H1 (cell line): ENCODE measurements around the gene SOHLH1. TPM values are rescaled to one million over a fixed set of nuclear protein-coding genes. Genes with fewer than 3 reads are reported as not detected.

Source experiments
- BCL11A ChIP-seq, 2 experiments: IDR thresholded peaks; one replicate each; pipeline ENCODE4 v1.6.1; 2011; ENCODE audit warnings: low read depth in 2 of 2, low read length in 2 of 2, mild to moderate bottlenecking in 2 of 2
- CREB1 ChIP-seq: IDR thresholded peaks from 2 replicates; pipeline ENCODE4 v1.6.1; 2012; ENCODE audit warnings: inconsistent platforms
- CTBP2 ChIP-seq: IDR thresholded peaks from 2 replicates; pipeline ENCODE4 v1.7.0; 2011; ENCODE audit warnings: borderline replicate concordance, mild to moderate bottlenecking, moderate library complexity, mixed read lengths, low read length; ENCODE audit not compliant: insufficient read depth, insufficient read length
- EGR1 ChIP-seq: IDR thresholded peaks from 2 replicates; pipeline ENCODE4 v1.6.1; 2011; ENCODE audit warnings: low read depth, low read length, borderline replicate concordance
- HDAC6 ChIP-seq: IDR thresholded peaks from one replicate; pipeline ENCODE4 v1.7.1; 2012; ENCODE audit warnings: low read depth, mild to moderate bottlenecking, inconsistent platforms, low read length, moderate library complexity
- SIX5 ChIP-seq: IDR thresholded peaks from 2 replicates; pipeline ENCODE4 v1.6.1; 2011; ENCODE audit warnings: mild to moderate bottlenecking, low read depth, low read length
- TEAD4 ChIP-seq: IDR thresholded peaks from 2 replicates; pipeline ENCODE4 v1.6.1; 2012; ENCODE audit warnings: low read depth, low read length, inconsistent platforms, mixed read lengths
- YY1 ChIP-seq: IDR thresholded peaks from 2 replicates; pipeline ENCODE4 v1.6.1; 2011; ENCODE audit warnings: low read depth, mild to moderate bottlenecking, low read length
- polyA plus RNA-seq, 7 experiments: library from polyadenylated mRNA; depleted of rRNA in 3 of 7; stranded (reverse) in 5 of 7; unstranded in 2 of 7; fragments of >200 nt in 5 of 7; fragments of 200-250 nt in 2 of 7; gene quantifications; 1 replicate in 5 of 7; 2 replicates in 1 of 7; 4 replicates in 1 of 7; pipeline versions ENCODE4 v1.2.1 to v1.2.3, GENCODE V29; 2011 to 2013; ENCODE audit warnings: missing spikeins in 2 of 7, mixed read lengths in 2 of 7
- total RNA-seq: library from RNA; stranded (reverse); fragmentation: NEBNext Ultra II Directional; extraction: Animal tissue kit (Norgen Biotek cat#: 25700); gene quantifications from 2 replicates; pipeline ENCODE4 v1.2.1, GENCODE V29; 2021

The SOHLH1 gene
- total and polyA plus RNA-seq, 2 of the 8 experiments (the other 6 are each of a cell fraction or from before 2014, with no cell fraction given), result 0.11 TPM; not detected in 1

DNA sequence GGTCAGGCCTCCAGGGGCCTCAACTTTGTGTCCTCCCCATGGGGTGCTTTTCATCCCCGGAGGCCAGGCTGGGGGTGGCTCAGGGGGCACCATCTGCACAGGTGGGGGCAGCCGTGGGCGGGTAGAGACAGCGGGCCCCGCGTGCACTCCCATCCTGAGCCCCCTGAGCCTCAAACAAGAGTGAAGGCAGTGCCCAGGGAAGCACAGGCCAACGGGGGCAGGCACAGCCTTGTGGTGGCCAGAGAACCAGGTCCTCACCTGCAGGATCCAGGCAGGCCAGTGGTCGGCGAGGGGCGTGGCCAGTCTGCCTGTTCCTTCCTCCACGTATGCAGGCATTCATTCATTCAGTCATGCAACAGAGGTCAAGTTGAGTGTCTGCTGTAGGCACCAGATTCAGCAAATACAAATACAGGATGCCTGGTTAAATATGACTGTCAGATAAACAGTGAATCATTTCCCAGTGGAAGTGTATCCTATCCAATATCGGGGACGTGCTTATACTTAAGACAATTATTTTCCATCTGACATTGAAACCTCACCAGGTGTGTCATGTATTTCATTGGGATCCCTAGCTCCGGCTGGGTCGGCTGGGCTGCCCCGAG lies 25.0 kb upstream of the SOHLH1 start (continued):
- TF ChIP-seq TEAD4, result no peak
- no peak for TF ChIP-seq BCL11A (IDR thresholded peaks at IDR 0.05; ENCODE audit: low read depth in 2 of 2, low read length in 2 of 2)
- no peak for TF ChIP-seq CTBP2
- TF ChIP-seq CREB1, result no peak
- no peak for TF ChIP-seq HDAC6
- no peak for TF ChIP-seq YY1
- no peak for TF ChIP-seq SIX5
- no peak for TF ChIP-seq EGR1
- TF ChIP-seq, all 59 proteins: peak for 0
